ENCODE measurements around the gene DNAH2. TPM values are rescaled to one million over a fixed set of nuclear protein-coding genes. Genes with fewer than 3 reads are reported as not detected.

Gene DNAH2
- polyA plus RNA-seq, 1 of the 3 experiments (the other 2 are of a cell fraction), result 0.13 TPM

- TF ChIP-seq CTCF (IDR thresholded peaks at IDR 0.05) (no peak), FOXM1 (IDR thresholded peaks at IDR 0.05; ENCODE audit: low read depth) (no peak), RAD21 (IDR thresholded peaks at IDR 0.05; ENCODE audit: low read length) (no peak), NRF1 (IDR thresholded peaks at IDR 0.05; ENCODE audit: low read depth, low read length) (no peak)
These were observed 100.1 kb downstream of the DNAH2 start (continued) for GRCh38 chr17:7817643-7817964.

GRCh38 chr17:7818026-7818425, 100.5 kb downstream of the DNAH2 start:
- ChIA-PET CTCF (interaction anchor here (1.0 to 2.7 kb wide), 5 partner anchors 17 to 80 kb away, joined by 4 to 18 read pairs (median 6); partner anchors contain the start of gene NAA38), POLR2A (no interaction called here)
- Histone ChIP-seq H3K27me3 (ENCODE audit: insufficient read depth) (no peaks in the 10 kb centered on the region), H4K20me1 (ENCODE audit: insufficient read depth) (no peaks in the 10 kb centered on the region), H3K4me1 (ENCODE audit: control insufficient read depth in 1 of 2, insufficient read depth in 2 of 2, low read depth in 1 of 2, low read length in 1 of 2) (peaks cover 0 to 8% of the 10 kb centered on the region in 2 experiments; a peak in 1 of 4 replicates), H3K27ac (ENCODE audit: low read depth in 2 of 2, low read length in 1 of 2) (no peak overlapping the region), H2AFZ (ENCODE audit: low read depth) (no peak overlapping the region), H3K9me3 (no peaks in the 10 kb centered on the region), H3K9ac (no peak overlapping the region), H3K36me3 (replicated peaks in 1 of 2; ENCODE audit: control insufficient read depth in 1 of 2, insufficient read depth in 2 of 2, low read length in 1 of 2) (no peaks in the 10 kb centered on the region), H3F3A (replicated peaks; ENCODE audit: insufficient read depth) (no peaks in the 10 kb centered on the region), H3K9me2 (no peaks in the 10 kb centered on the region), H3K79me2 (ENCODE audit: insufficient read depth) (no peaks in the 10 kb centered on the region), H3K4me3 (ENCODE audit: low read depth in 2 of 2, low read length in 1 of 2) (no peak overlapping the region), H3K4me2 (no peak overlapping the region)
- WGBS (ENCODE audit: low lambda C conversion rate), result 57% methylated on average over 9 of the region's 10 CpGs
- DNase-seq, result no peak
- TF ChIP-seq EP300 (IDR thresholded peaks at IDR 0.05; ENCODE audit: borderline replicate concordance in 1 of 2, low read depth in 1 of 2, low read length in 1 of 2) (no peak), TAF1 (IDR thresholded peaks at IDR 0.05; ENCODE audit: borderline replicate concordance, low read depth, low read length) (no peak), GABPA (IDR thresholded peaks at IDR 0.05; ENCODE audit: low read depth) (no peak), JUND (IDR thresholded peaks at IDR 0.05) (no peak)

- ChIA-PET CTCF (interaction anchor here (0.6 to 1.7 kb wide), 10 partner anchors 16 to 222 kb away, joined by 3 to 9 read pairs (median 4); partner anchors contain the start of gene NAA38), POLR2A (no interaction called here)
- WGBS (ENCODE audit: low lambda C conversion rate), result 80% methylated on average over 24 of the region's 27 CpGs
- no peaks in the 10 kb centered on the region for H3K27me3 ChIP-seq (ENCODE audit: insufficient read depth)
- no peak for TF ChIP-seq MEF2A (IDR thresholded peaks at IDR 0.05; ENCODE audit: borderline replicate concordance, low read depth)
- no peaks in the 10 kb centered on the region for H3K9me3 ChIP-seq
- H2AFZ ChIP-seq (ENCODE audit: low read depth), result no peak overlapping the region
- no peak for DNase-seq
- no peaks in the 10 kb centered on the region for H4K20me1 ChIP-seq (ENCODE audit: insufficient read depth)
- H3K4me3 ChIP-seq (ENCODE audit: low read depth in 2 of 2, low read length in 1 of 2), result no peak overlapping the region
- no peaks in the 10 kb centered on the region for H3K36me3 ChIP-seq (replicated peaks in 1 of 2; ENCODE audit: control insufficient read depth in 1 of 2, insufficient read depth in 2 of 2, low read length in 1 of 2)
- no peaks in the 10 kb centered on the region for H3F3A ChIP-seq (replicated peaks; ENCODE audit: insufficient read depth)
- H3K27ac ChIP-seq (ENCODE audit: low read depth in 2 of 2, low read length in 1 of 2), result no peak overlapping the region
- no peak overlapping the region for H3K4me2 ChIP-seq
- peaks cover 0 to 8% of the 10 kb centered on the region in 2 experiments; a peak in 1 of 4 replicates for H3K4me1 ChIP-seq (ENCODE audit: control insufficient read depth in 1 of 2, insufficient read depth in 2 of 2, low read depth in 1 of 2, low read length in 1 of 2)
- H3K9me2 ChIP-seq, result no peaks in the 10 kb centered on the region
- H3K9ac ChIP-seq, result no peak overlapping the region
- no peaks in the 10 kb centered on the region for H3K79me2 ChIP-seq (ENCODE audit: insufficient read depth)
These were observed 101.5 kb downstream of the DNAH2 start for GRCh38 chr17:7818746-7819645.

Data from SK-N-SH (cell line).